ENCODE data around the gene IL12RB2.

GRCh38 chr1:67333603-67334002, 25.9 kb downstream of the IL12RB2 start:
- no peak for TF ChIP-seq EZH2 (IDR thresholded peaks at IDR 0.05; ENCODE audit: insufficient read depth, poor library complexity, severe bottlenecking)
- no peak for TF ChIP-seq EZH2phosphoT487 (IDR thresholded peaks at IDR 0.05; ENCODE audit: insufficient read depth, low read depth)
